Stimulated activated CD8-positive, alpha-beta memory T cell treated with anti-CD3 and anti-CD28 coated beads, Interleukin-2, amount 100 ng/mL, for 1 hour (primary cell): Measurements from ENCODE around the gene PSG1.
"Not testable (repeated sequence)": the region's sequence is repeated elsewhere in the genome, so short reads cannot be mapped to it uniquely, and the experiment has no call there.

ENCODE experiments used
- DNase-seq, 2 donors: peaks; one replicate each; pipeline ENCODE4 v3.0.0-alpha.2; 2020; ENCODE audit warnings: low read depth in 2 of 2

Gene PSG1

DNA sequence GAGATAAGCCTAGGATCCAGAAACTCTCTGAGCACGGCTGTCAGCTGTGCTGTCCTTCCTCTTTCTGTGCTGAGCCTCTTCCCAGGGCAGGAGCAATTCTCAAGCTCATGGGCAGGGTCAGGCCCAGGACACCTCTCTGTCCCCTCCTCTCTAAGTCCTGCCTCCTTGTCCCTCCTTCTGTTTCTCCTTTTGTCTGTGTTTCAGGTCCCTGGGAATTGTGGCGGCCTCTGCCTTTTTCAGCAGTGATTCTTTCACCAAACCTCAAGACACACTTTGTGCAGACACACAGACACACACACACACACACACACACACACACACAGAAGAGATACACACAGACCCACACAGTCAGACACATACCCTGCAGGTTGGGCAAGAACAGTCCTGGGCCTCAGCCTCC lies at the start of gene PSG1:
TSS of gene PSG1 (minus strand) at position 101 of the 400 bp plus-strand sequence. CDS start 132 bp downstream, outside the sequence.
- no peak for DNase-seq

DNA sequence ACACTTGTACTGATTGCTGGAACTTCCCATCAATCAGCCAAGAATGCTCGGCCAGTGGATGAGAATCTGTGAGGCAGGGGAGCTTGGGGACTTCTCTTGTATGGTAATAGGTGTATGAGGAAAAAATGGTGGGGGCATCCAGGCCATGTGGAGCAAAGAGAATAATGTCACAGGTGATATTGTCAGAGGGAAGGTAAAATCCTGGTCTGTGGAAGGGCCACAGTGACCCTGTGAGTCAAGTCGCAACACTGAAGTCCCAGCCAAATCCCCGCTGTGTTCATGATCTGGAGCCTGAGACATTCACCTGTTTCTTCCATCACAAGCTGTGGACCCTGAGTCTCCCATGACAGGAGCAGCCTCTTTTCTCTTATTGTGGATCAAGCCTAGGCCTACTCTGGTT lies 49.4 kb upstream of the PSG1 start:
- no peak for DNase-seq

DNA sequence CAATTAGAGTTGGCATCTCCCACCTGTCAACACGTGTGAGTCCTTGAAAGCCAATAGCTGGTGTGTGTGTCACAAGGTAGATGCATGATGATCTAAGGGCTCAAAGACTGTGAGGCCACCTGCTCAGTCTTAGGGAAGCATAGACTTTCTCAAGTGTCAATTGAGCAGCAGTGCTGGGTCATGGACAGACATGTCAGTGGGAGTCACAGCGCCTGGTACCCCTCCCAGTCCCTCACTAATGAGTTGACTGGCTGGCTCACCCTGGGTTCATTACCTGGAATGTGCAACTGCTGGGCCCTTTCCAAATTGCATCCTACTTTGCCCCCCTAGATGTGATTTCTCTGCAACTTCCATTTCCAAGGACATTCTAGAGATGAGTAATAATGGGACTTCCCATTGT lies 47.3 kb upstream of the PSG1 start:
- no peak for DNase-seq

DNA sequence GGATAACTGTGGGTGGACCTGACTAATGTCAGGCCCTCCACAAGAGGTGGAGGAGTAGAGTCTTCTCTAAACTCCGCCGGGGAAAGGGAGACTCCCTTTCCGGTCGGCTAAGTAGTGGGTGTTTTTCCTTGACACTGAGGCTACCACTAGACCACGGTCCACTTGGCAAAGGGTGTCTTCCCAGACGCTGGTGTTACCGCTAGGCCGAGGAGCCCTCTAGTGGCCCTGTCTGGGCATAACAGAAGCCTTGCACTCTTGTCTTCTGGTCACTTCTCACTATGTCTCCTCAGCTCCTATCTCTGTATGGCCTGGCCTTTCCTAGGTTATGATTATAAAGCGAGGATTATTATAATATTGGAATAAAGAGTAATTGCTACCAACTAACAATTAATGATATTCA lies 43.6 kb upstream of the PSG1 start:
- DNase-seq: not testable (repeated sequence)

DNA sequence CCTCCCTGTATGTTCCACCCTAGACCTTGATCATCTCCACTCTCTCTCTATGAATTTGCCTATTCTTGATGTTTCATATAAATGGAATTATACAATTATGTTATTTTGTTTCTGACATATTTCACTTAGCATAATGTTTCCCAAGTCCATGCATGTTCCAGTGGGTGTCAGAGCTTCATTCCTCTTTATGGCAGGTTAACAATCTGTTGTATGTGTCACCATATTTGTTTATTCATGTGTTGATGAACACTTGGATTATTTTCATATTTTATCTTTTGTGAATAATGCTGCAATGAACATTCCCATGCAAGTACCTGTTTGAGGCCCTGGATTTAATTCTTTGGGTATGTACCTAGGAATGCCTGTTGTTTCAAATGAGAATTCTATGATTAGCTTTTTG lies 41.5 kb upstream of the PSG1 start:
- DNase-seq: not testable (repeated sequence)

DNA sequence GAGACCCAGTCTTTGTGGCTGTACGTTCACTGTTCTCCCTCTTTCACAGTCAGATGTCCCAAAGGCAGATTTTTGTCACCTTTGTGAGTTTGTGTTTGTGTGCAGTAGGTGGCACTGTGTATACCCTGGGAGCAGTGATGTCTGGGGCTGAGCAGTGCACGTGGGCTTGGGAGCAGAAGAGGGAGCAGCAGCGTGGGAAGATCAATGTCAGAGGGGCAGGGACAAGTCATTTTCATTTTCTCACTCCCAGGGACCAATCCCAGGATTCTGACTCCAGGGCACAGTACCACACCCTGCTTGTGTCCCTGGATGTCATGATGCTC lies 40.2 kb upstream of the PSG1 start:
- no peak for DNase-seq

DNA sequence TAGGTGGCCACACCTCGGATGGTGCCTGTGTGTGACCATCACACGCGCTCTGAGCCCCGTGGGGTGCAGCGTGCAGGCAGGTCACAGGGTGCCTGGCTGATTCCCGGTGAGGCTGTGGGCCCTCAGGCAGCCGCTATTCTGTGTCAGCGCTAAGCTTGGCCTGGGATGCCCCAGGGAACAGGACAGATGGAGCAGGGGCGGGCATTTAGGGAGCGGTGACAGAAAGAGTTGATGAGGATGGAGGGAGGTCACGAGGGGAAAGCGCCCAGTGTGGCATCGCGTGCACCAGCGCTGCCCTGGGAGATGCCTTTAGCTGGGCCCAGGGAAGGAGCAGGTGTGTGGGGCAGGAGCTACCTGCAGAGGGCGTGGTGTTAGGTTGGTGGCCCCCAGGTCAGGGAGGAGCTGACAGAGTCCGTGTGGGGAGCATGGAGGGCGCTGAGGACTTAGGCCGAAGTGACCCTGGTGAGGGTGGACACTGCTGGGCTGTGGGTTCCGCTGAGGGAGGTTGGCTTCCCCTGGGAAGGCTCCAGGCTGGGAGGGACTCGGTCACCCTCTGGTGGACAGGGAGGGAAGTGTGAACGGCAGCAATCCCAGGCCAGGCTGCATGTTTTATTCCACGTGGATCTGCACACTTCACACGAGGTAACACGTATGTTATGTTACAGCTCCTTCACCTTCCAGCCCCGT lies 39.7 kb upstream of the PSG1 start:
- DNase-seq: not testable (repeated sequence)

DNA sequence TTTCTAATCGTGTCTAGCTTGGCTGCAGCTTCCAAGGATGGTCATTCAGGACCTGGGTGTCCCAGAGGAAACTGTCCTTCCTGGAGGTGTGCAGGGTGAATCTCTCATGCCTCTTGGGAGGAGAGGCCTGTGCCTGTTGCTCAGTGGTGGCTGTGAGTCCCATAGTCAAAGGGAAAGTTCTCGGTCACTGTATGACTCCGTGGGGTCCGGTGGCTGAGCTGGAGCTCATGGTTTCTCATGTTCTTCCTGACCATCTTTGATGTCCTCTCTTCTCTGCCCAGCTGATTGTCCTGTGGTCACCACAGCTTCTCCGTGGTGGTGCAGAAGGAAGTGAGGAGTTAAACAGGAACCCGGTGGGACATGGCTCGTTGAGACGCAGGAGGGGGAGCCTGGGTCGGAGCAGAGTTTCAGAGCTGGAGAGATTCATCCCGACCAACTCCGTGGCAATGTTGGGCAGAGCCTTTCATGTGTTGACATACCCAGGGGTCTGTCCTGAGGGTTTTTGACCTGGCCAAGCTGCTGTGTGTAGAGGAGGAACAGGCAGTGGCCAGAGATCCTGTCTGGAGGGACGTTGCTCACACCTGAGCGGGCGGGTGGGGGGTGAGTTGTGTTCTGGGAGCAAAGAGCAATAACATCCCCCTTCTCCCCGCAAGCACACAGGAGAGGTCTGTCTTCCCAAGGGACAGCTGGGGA lies 39.0 kb upstream of the PSG1 start:
- DNase-seq: not testable (repeated sequence)

DNA sequence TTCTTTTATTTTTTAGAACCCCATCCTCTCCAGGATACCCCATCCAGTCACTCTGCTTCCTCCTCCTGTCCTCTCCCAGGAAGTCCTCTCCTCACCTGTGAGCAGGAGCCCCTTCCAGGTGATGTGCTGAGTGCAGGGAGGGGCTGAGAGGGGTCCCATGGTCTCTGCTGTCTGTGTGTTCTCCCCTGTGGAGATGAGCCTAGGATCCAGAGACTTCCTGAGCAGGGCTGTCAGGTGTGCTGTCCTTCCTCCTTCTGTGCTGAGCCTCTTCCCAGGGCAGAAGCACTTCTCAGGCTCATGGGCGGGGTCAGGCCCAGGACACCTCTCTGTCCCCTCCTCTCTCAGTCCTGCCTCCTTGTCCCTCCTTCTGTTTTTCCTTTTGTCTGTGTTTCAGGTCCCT lies 38.1 kb upstream of the PSG1 start, which contains the start of gene PSG6:
TSS of gene PSG6 (minus strand) at position 261 of the 400 bp plus-strand sequence. CDS start at position 159, 102 bp downstream.
- DNase-seq: not testable (repeated sequence)

DNA sequence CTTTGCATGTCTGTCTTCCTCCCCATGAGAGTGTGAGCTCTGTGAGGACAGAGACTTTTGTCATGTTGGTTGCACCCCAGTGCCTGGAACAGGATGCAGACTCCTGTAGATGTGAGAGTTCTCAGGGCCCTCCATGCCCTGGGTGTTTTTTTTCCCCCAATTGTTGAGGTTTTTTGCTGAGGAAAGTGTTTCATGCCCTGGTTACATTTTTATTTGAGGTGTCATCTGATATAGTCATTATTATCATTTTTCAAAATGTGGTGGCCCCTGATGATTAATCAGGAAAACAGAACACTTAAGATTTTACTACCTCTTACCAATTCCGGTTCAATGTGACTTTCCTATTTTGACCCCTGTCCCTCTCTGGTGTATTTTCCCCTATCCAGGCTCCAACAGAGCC lies 37.4 kb upstream of the PSG1 start:
- DNase-seq: not testable (repeated sequence)

DNA sequence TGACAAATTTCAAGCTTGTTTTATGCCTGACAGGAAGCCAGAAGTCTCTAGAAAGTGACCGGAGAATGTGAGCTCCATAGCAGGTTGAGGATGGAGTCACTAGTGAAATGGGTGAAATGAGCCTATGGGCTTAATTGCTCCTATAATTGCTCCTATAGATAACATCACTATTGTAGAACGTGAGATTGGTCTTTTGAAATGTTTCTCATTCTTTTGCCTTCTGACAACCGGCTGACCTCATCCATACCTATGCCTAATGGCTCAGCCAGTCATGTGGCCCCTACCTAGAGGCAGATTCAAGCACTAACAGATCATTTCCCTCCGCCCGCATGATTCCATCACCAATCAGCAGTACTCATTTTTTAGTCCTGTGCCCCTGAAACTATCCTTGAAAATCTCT lies 34.0 kb upstream of the PSG1 start:
- not testable (repeated sequence) for DNase-seq

DNA sequence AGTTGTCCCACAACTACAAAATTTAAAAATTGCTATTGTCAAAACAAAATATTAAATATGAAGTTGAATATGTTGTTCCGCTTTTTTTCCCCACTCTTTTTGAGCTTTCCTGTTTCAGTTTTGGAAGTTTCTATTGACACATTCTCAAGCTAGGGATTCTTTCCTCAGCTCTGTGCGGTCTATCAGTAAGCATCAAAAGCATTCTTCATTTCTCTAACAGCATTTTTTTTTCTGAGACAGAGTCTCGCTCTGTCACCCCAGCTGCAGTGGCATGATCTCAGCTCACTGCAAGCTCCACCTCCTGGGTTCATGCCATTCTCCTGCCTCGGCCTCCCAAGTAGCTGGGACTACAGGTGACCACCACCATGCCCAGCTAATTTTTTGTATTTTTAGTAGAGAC lies 33.4 kb upstream of the PSG1 start:
- DNase-seq: not testable (repeated sequence)

DNA sequence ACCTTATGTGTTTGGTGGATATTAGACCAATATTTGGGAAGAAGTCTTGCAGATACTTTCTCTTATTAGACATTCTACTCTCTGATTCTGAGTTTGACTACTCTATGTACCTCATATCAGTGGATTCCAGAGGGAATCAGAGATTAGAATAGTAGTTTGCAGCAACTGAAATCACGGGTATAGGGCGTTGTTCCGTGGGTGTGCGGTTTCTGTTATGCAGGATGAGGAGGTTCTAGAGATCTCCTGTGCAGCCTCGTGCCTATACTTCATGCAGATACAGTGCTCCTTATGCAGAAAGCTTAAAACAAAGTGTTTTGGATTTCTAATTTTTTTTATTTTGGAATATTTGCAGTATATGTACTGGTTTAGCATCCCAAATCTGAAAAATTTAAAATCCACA lies 32.2 kb upstream of the PSG1 start:
- DNase-seq: not testable (repeated sequence)

DNA sequence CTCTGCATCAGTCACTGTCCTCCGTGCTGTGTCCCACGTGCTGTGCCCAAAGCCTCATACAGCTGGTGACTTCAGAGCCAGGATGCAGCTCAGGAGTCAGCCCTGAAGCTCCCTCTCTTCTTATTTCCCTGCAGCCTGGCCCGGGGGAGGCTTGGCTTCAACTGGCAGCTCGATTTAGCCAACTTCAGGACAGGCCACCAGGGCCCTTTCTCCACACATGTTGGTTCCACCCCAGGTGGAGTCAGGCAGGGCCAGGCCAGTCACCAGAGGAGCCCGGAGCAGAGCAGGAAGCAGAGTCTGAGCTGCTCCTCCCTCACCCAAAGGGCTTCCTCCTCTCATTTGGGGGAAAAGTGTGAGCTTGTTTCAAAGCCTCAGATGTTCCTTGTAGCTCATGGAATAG lies 26.6 kb upstream of the PSG1 start:
- DNase-seq: not testable (repeated sequence)

DNA sequence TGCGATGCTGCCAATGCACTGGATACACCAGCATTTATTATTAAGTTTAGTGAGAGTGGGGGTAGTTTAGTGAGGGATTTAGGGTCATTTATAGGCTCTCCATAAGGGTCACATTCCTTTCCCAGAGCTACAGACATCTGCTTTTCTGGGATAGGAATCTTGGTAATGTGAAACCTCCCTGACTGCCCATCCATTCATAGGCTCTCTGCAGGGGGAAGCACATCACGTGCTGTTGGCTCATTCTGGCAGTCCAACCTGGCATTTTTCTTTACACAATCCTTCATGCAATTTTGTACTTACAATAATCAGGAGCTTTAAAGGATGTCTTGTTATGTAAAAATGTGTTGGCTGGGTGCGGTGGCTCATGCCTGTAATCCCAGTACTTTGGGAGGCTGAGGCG lies 21.0 kb upstream of the PSG1 start:
- DNase-seq: not testable (repeated sequence)

DNA sequence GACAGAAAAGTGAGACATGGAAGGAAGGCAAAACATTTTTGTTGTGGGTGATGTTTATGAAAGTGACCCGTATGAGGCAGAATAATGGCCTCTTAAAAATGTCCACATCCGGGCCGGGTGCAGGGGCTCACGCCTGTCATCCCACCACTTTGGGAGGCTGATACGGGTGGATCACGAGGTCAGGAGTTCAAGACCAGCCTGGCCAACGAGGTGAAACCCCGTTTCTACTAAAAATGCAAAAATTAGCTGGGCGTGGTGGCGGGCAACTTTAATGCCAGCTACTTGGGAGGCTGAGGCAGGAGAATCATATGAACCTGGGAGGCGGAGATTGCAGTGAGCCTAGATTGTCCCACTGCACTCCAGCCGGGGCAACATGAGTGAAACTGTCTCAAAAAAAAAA lies 20.2 kb upstream of the PSG1 start:
- not testable (repeated sequence) for DNase-seq

DNA sequence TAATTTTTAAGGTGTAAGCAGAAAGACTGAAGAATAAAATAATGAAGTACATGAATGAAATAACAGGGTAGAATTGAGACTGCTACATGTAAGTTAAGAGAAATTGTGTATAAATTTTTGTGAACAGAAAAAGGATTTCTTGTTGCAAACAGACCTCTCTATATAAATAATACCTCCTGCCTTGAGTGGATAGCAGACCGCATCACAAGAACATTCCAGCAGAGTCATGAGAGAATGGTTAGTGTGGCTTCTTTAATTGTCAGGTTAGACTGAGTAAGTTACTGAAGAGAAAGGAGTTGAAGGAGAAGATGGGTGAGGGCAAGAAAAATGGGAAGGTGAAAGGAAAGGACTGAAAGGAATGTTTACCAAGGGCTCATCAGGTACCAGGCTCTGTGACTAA lies 19.6 kb upstream of the PSG1 start:
- DNase-seq: not testable (repeated sequence)

DNA sequence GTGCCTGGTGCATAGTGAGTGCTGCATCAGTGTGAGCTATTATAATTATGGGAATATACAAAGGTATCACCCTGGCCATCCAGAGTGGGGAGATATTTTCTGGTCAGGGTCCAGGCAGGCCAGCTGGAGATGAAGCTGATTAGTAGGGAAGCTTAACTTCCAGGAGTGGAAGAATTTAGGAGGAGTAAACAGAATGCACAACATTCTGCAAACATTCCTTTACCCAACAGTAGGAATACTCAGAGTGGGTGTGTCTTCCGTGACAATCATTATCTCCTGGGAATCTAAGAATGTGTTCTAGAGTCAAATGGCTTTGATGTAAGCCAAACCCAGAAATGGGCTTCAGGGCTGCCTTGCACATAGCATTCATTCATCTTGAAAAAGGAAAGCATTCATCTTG lies 19.1 kb upstream of the PSG1 start:
- DNase-seq: not testable (repeated sequence)

DNA sequence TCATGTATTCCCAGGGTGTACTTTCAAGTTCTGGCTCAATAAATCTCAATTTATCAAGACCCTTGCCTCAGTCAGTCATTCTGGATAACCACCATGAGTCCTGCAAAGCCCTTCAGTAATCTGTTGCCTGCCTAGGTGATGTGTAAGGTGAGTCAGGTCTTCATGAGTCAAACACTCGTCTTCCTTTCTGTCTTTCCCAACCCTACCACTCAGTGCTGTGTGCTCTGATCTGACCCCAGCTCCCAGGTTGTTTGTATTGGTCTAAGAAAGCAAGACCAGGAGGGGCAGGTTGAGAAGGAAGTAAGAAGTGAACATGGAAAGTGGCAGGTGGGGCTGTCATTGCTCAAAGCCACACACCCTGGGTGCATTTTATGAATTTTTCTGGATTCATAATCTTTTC lies 18.2 kb upstream of the PSG1 start:
- DNase-seq: not testable (repeated sequence)

DNA sequence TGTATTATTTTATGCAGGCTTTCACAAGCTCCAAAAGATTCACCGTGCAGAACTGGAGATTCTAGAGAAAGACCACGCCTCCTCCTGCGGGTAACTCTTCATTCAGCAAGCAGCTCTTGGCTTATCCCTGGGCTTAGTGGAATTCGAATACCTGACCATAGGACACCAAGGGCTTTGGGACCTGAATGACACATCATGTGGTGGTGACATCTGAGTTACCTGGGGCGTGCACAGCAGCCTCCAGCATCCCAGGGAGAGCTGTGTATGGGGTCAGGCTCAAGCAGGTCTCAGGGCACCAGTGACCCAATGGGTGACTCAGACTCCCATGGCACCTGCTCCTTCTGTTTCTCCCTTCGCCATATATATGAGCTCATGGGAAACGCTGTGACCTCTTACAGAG lies 10.9 kb upstream of the PSG1 start:
- DNase-seq: not testable (repeated sequence)

DNA sequence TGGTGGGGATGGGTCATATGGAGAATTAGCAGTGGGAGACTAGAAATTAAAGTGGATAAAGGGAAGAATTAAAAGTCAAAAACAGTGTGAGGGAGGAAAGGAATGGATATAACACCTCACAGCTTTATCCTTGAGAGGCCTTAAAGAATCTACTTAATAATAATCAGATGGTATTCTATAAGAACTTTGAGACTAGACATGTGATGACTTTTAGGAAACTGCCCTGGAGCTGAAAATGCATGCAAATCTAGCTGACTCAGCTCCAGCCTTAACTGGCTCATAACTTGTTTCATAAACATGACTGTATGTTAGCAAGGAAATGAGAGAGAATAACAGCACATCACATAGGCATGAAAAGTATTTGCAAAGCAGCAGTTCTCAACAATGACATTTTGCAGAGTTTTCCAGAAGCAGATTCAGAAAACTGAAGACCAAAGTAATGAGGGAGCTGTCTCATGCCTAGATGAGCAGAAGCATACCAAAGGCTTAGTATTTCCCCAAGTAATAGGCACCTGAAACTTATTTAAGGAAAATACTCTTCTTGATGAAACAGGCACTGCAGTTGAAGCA lies 8.4 kb upstream of the PSG1 start:
- DNase-seq: not testable (repeated sequence)

DNA sequence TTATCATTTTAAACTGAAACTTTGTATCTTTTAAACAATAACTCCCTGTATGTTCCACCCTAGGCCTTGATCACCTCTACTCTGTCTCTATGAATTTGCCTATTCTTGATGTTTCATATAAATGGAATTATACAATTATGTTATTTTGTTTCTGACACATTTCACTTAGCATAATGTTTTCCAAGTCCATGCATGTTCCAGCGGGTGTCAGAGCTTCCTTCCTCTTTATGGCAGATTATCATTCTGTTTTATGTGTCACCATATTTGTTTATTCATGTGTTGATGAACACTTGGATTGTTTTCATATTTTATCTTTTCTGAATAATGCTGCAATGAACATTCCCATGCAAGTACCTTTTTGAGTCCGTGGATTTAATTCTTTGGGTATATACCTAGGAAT lies 3.2 kb upstream of the PSG1 start:
- not testable (repeated sequence) for DNase-seq

DNA sequence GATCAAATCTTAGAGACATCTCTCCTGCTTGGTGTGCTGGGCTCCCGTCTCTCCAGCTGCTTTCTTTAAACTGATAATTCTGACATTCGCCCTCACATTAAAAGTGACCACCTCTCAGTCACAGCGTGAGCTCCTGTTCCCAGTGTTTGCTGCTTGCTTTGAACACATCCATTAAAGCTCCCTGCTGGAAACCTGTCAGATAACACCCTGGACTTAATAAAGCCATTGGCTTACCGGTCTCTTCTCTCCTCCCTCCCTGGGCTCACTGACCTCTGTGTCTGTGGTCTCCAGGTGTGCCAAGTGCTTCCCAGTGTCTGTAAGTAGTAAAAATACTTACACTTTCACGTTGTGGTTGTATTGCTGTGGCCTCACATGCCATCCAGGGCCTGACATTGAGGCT lies 2.5 kb upstream of the PSG1 start:
- DNase-seq: not testable (repeated sequence)
